IMR-90 (cell line): ENCODE measurements around the gene CPED1. TPM values are rescaled to one million over a fixed set of nuclear protein-coding genes. Genes with fewer than 3 reads are reported as not detected.

Experiments used
- ATAC-seq: fragments of 200-7000 bp; cut with Tn5 transposase; 2 replicates; pipeline ENCODE4 v1.9.1; 2020; ENCODE audit warnings: low read depth, mild to moderate bottlenecking, moderate library complexity
- BruUV-seq: library from RNA; stranded (reverse); fragments of 400-500 nt; replicated peaks from 2 replicates; lab custom pipeline; 2021; lab: Mats Ljungman, UMichigan
- CTCF ChIA-PET: fragments of 300-600 bp; formaldehyde crosslinking; extraction: SDS; loops from one replicate; lab custom pipeline; 2021; ENCODE audit warnings: antibody characterized with exemption; lab: Yijun Ruan, JAX
- POLR2A ChIA-PET: fragments of 300-600 bp; sonication (Branson Sonifier 250); formaldehyde crosslinking; loops from one replicate; lab custom pipeline; 2022; ENCODE audit warnings: antibody characterized with exemption; ENCODE audit not compliant: unreplicated experiment; lab: Charles Lee
- DNase-seq: peaks from one replicate; pipeline ENCODE4 v3.0.0; 2013
- H2AFZ ChIP-seq: replicated peaks from 2 replicates; pipeline ENCODE3; 2013; ENCODE audit warnings: low read length, mild to moderate bottlenecking; ENCODE audit not compliant: poor library complexity
- H2AK5ac ChIP-seq: 2 replicates; pipeline ENCODE4 v1.6.1; 2013; ENCODE audit warnings: low read depth, low read length, inconsistent platforms
- H2AK9ac ChIP-seq: replicated peaks from 2 replicates; pipeline ENCODE3; 2013; ENCODE audit warnings: mild to moderate bottlenecking, low read depth, low read length, moderate library complexity; ENCODE audit not compliant: poor library complexity
- H2BK120ac ChIP-seq: 2 replicates; pipeline ENCODE4 v1.6.1; 2013; ENCODE audit warnings: low read depth, low read length, inconsistent platforms
- H2BK15ac ChIP-seq: 3 replicates; pipeline ENCODE4 v1.6.1; 2013; ENCODE audit warnings: low read depth, low read length, inconsistent platforms
- H2BK20ac ChIP-seq: 2 replicates; pipeline ENCODE4 v1.6.1; 2013; ENCODE audit warnings: low read depth, mild to moderate bottlenecking, inconsistent platforms, low read length, moderate library complexity
- H2BK5ac ChIP-seq: 2 replicates; pipeline ENCODE4 v1.6.1; 2013; ENCODE audit warnings: mild to moderate bottlenecking, low read depth, low read length, inconsistent platforms; ENCODE audit not compliant: poor library complexity, severe bottlenecking
- H3K14ac ChIP-seq: replicated peaks from 2 replicates; pipeline ENCODE4 v1.6.1; 2013; ENCODE audit warnings: low read depth, low read length, inconsistent platforms
- H3K18ac ChIP-seq: 2 replicates; pipeline ENCODE4 v1.6.1; 2013; ENCODE audit warnings: low read depth, low read length, control low read depth
- H3K23ac ChIP-seq: 2 replicates; pipeline ENCODE4 v1.6.1; 2013; ENCODE audit warnings: low read depth, low read length, inconsistent platforms
- H3K27ac ChIP-seq: 2 replicates; pipeline ENCODE4 v1.5.1; 2013; ENCODE audit warnings: mild to moderate bottlenecking, control low read depth, low read length; ENCODE audit not compliant: insufficient read depth
- H3K27me3 ChIP-seq: 2 replicates; pipeline ENCODE4 v1.6.1; 2013; ENCODE audit warnings: low read length; ENCODE audit not compliant: control insufficient read depth, insufficient read depth
- H3K36me3 ChIP-seq: 2 replicates; pipeline ENCODE4 v1.6.1; 2013; ENCODE audit warnings: low read length, mixed read lengths; ENCODE audit not compliant: control insufficient read depth, insufficient read depth
- H3K4ac ChIP-seq: 2 replicates; pipeline ENCODE4 v1.6.1; 2013; ENCODE audit warnings: low read depth, low read length, inconsistent platforms
- H3K4me1 ChIP-seq: 2 replicates; pipeline ENCODE4 v1.6.1; 2013; ENCODE audit warnings: low read length, mixed read lengths; ENCODE audit not compliant: control insufficient read depth, insufficient read depth
- H3K4me2 ChIP-seq: 2 replicates; pipeline ENCODE4 v1.6.1; 2013; ENCODE audit warnings: low read depth, mild to moderate bottlenecking, control low read depth, low read length, moderate library complexity
- H3K4me3 ChIP-seq: 2 replicates; pipeline ENCODE4 v1.5.1; 2013; ENCODE audit warnings: low read depth, mild to moderate bottlenecking, control low read depth, low read length, moderate library complexity; ENCODE audit not compliant: insufficient read depth
- H3K56ac ChIP-seq: 2 replicates; pipeline ENCODE4 v1.6.1; 2013; ENCODE audit warnings: low read length, inconsistent platforms; ENCODE audit not compliant: insufficient read depth; ENCODE audit errors: extremely low read depth
- H3K79me1 ChIP-seq, 2 experiments: 2 replicates each; pipeline ENCODE4 v1.6.1; 2013; ENCODE audit warnings: low read length in 2 of 2, inconsistent platforms in 1 of 2, low read depth in 1 of 2
- H3K9ac ChIP-seq: 2 replicates; pipeline ENCODE4 v1.6.1; 2013; ENCODE audit warnings: low read depth, low read length, control low read depth
- H3K9me1 ChIP-seq: 2 replicates; pipeline ENCODE4 v1.6.1; 2013; ENCODE audit warnings: low read length, inconsistent platforms; ENCODE audit not compliant: insufficient read depth
- H3K9me3 ChIP-seq: 2 replicates; pipeline ENCODE4 v1.6.1; 2013; ENCODE audit warnings: low read length; ENCODE audit not compliant: control insufficient read depth, insufficient read depth
- H4K20me1 ChIP-seq: 2 replicates; pipeline ENCODE4 v1.6.1; 2013; ENCODE audit warnings: low read length, inconsistent platforms; ENCODE audit not compliant: insufficient read depth
- H4K5ac ChIP-seq: 2 replicates; pipeline ENCODE4 v1.6.1; 2013; ENCODE audit warnings: mild to moderate bottlenecking, low read depth, low read length, control low read depth
- H4K8ac ChIP-seq, 2 experiments: 2 replicates each; pipeline ENCODE4 v1.6.1; 2013; ENCODE audit warnings: low read depth in 2 of 2, low read length in 2 of 2, control low read depth in 1 of 2, inconsistent platforms in 1 of 2
- H4K91ac ChIP-seq: 2 replicates; pipeline ENCODE4 v1.6.1; 2013; ENCODE audit warnings: low read depth, low read length, inconsistent platforms; ENCODE audit not compliant: insufficient read depth
- CEBPB ChIP-seq: IDR thresholded peaks from 2 replicates; pipeline ENCODE4 v1.6.1; 2012; ENCODE audit warnings: low read depth, low read length, improper control_type of control experiment
- ELK1 ChIP-seq: fragments of 150-350 bp; IDR thresholded peaks from 2 replicates; pipeline ENCODE4 v1.6.1; 2016; ENCODE audit warnings: low read depth, mild to moderate bottlenecking, low read length, moderate library complexity, borderline replicate concordance
- FOS ChIP-seq: fragments of 150-350 bp; IDR thresholded peaks from 2 replicates; pipeline ENCODE4 v1.6.1; 2016; ENCODE audit warnings: low read depth, low read length
- MAFK ChIP-seq: IDR thresholded peaks from 2 replicates; pipeline ENCODE4 v1.6.1; 2012; ENCODE audit warnings: low read depth, low read length, improper control_type of control experiment
- MAZ ChIP-seq: IDR thresholded peaks from 2 replicates; pipeline ENCODE4 v1.6.1; 2012; ENCODE audit warnings: low read depth, mild to moderate bottlenecking, low read length, improper control_type of control experiment, moderate library complexity, borderline replicate concordance
- NFE2L2 ChIP-seq: fragments of 150-350 bp; IDR thresholded peaks from 2 replicates; pipeline ENCODE4 v1.6.1; 2016; ENCODE audit warnings: low read depth, mild to moderate bottlenecking, low read length
- POLR2A ChIP-seq: IDR thresholded peaks from 2 replicates; pipeline ENCODE4 v1.6.1; 2012; ENCODE audit warnings: mild to moderate bottlenecking, low read depth, low read length
- RCOR1 ChIP-seq: IDR thresholded peaks from 2 replicates; pipeline ENCODE4 v1.6.1; 2012; ENCODE audit warnings: mild to moderate bottlenecking, low read length, improper control_type of control experiment; ENCODE audit not compliant: insufficient replicate concordance
- RFX5 ChIP-seq: IDR thresholded peaks from 2 replicates; pipeline ENCODE4 v1.8.0; 2012; ENCODE audit warnings: low read depth, mild to moderate bottlenecking, low read length, moderate library complexity
- USF2 ChIP-seq: fragments of 150-350 bp; IDR thresholded peaks from 2 replicates; pipeline ENCODE4 v1.6.1; 2017; ENCODE audit warnings: mild to moderate bottlenecking, antibody characterized with exemption, low read length, low read depth
- WGBS, 2 experiments: methylation state at CpG; one replicate each; pipeline versions ENCODE4 v1.1.5 to v1.1.7; 2013; ENCODE audit warnings: missing lambda C conversion rate in 2 of 2; ENCODE audit not compliant: insufficient read length in 1 of 2; ENCODE audit errors: extremely low coverage in 2 of 2; 5-methylcytosine and 5-hydroxymethylcytosine counted together
- dilution Hi-C: fragments of 300-500 bp; cut with HindIII; formaldehyde crosslinking; loops from one replicate; pipeline ENCODE4 v1.14.3; 2018; ENCODE audit warnings: low sequenced_read_pairs; ENCODE audit not compliant: unreplicated experiment
- in situ Hi-C: fragments of 300-500 bp; cut with MboI; formaldehyde crosslinking; loops from 3 replicates; pipeline ENCODE4 v1.14.3; 2019; ENCODE audit warnings: low sequenced_read_pairs, inconsistent platforms, mixed read lengths
- intact Hi-C: fragments of 100-400 bp; cut with micrococcal nuclease; formaldehyde crosslinking; loops from 2 replicates; pipeline ENCODE4 v1.10.0; 2022
- polyA plus RNA-seq, 3 experiments: library from polyadenylated mRNA; depleted of rRNA; stranded (reverse); fragments of >200 nt; gene quantifications; 2 replicates each; pipeline ENCODE4 v1.2.3, GENCODE V29; 2012; ENCODE audit warnings: low replicate concordance in 1 of 3
- total RNA-seq: library from RNA; depleted of rRNA; stranded (reverse); fragments of >200 nt; gene quantifications from 2 replicates; pipeline ENCODE4 v1.2.3, GENCODE V29; 2012

CPED1 gene
- total and polyA plus RNA-seq, 2 of the 4 experiments (the other 2 are of a cell fraction), result 31.2 to 96.8 TPM

GRCh38 chr7:121273467-121274167, 285.1 kb downstream of the CPED1 start:
- CTCF ChIA-PET, result interaction anchor here (0.7 to 1.1 kb wide), 3 partner anchors 14 to 78 kb away, joined by 3 read pairs; no protein-coding TSS in a partner anchor
- DNase-seq, result peak; percentile 13
- dilution Hi-C loops, result no loop called here

More at GRCh38 chr7:121273467-121274167, 285.1 kb downstream of the CPED1 start:
- H3K4me2 ChIP-seq, result no peak overlapping the region
- POLR2A ChIA-PET, result interaction anchor here (0.6 kb wide), 1 partner anchor 325 kb away, joined by 4 read pairs; no protein-coding TSS in a partner anchor
- no peak overlapping the region for H3K56ac ChIP-seq
- peak overlapping the region; percentile 28; the same call in 1 of the 2 replicates for H3K23ac ChIP-seq
- WGBS, 2 experiments, result no CpG with 5 or more reads among the region's 2 CpGs
- H4K5ac ChIP-seq, result no peak overlapping the region
- no peak overlapping the region for H4K8ac ChIP-seq
- peaks cover 3% of the 10 kb centered on the region; the same call in 1 of the 2 replicates for H3K36me3 ChIP-seq
- H4K91ac ChIP-seq, result no peak overlapping the region; the same call in 1 of the 2 replicates
- no peaks in the 10 kb centered on the region; the same call in 1 of the 2 replicates for H3K9me1 ChIP-seq
- H2BK5ac ChIP-seq, result no peak overlapping the region
- no peaks in the 10 kb centered on the region for H4K20me1 ChIP-seq
- H3K79me1 ChIP-seq, result peaks cover 2 to 4% of the 10 kb centered on the region in 2 experiments; a peak in 1 of 4 replicates
- in situ Hi-C loops (no loop called here), intact Hi-C loops (loop anchor here (5.0 kb wide), 1 partner anchor 96 kb away; no protein-coding TSS in a partner anchor)
- H2AK5ac ChIP-seq, result no peak overlapping the region
- H3K9me3 ChIP-seq, result no peaks in the 10 kb centered on the region
- no peak overlapping the region for H2AFZ ChIP-seq
- ATAC-seq, result peak; percentile 19
- H2BK15ac ChIP-seq, result no peak overlapping the region
- no peak overlapping the region for H3K14ac ChIP-seq
- H2BK20ac ChIP-seq, result no peak overlapping the region
- no peak overlapping the region for H3K18ac ChIP-seq
- peaks cover 3% of the 10 kb centered on the region for H3K4me1 ChIP-seq
- no peak overlapping the region for H2BK120ac ChIP-seq
- no peak overlapping the region for H3K4ac ChIP-seq
- H3K4me3 ChIP-seq, result no peak overlapping the region
- no TSS peak for BruUV-seq
- no peak overlapping the region for H2AK9ac ChIP-seq
- no peak overlapping the region for H3K9ac ChIP-seq
- no peak for TF ChIP-seq MAFK
- TF ChIP-seq NFE2L2, result no peak
- TF ChIP-seq RCOR1, result no peak
- TF ChIP-seq POLR2A, result no peak
- no peak for TF ChIP-seq RFX5
- no peak for TF ChIP-seq FOS
- no peak for TF ChIP-seq MAZ
- TF ChIP-seq ELK1, result no peak
- TF ChIP-seq USF2, result no peak
- no peak for TF ChIP-seq CEBPB
- H3K27ac ChIP-seq, result no peak overlapping the region
- H3K27me3 ChIP-seq, result no peaks in the 10 kb centered on the region
